NCI-H1417 (cell line): ENCODE results near the gene SRPK3.

Experiments used
- DNase-seq, 3 experiments: peaks; one replicate each; lab custom pipeline; 2025; lab: John Stamatoyannopoulos, UW

Gene SRPK3

GRCh38 chrX:153783378-153784013, 2.7 kb downstream of the SRPK3 start:
- DNase-seq: peak in 1 of 3 experiments; percentile 13

- no peak for DNase-seq
Measured at GRCh38 chrX:153784325-153784967, 3.6 kb downstream of the SRPK3 start.

- no peak for DNase-seq
Measured at GRCh38 chrX:153786669-153787068, 5.8 kb downstream of the SRPK3 start.

- no peak for DNase-seq
Measured at GRCh38 chrX:153789654-153790053, 8.8 kb downstream of the SRPK3 start.

GRCh38 chrX:153791104-153791852, 10.4 kb downstream of the SRPK3 start:
- DNase-seq: no peak

GRCh38 chrX:153792368-153792767, 11.5 kb downstream of the SRPK3 start:
- DNase-seq: no peak

- no peak for DNase-seq
Measured at GRCh38 chrX:153793291-153793690, 12.4 kb downstream of the SRPK3 start.

GRCh38 chrX:153794018-153794896, 13.4 kb downstream of the SRPK3 start, which contains the start of the genes IDH3G and SSR4:
Gene IDH3G, minus strand, starts transcription at chrX:153794375. Its CDS starts 49 bp downstream, at chrX:153794326.
Gene SSR4, plus strand, starts transcription at chrX:153794668. Its CDS starts 20 bp downstream, at chrX:153794688.
- DNase-seq: peak; percentile 93 to 98 (median 97)

GRCh38 chrX:153794897-153795816, 14.3 kb downstream of the SRPK3 start:
- peak in 1 of 3 experiments; percentile 32 for DNase-seq

GRCh38 chrX:153797415-153798015, 16.7 kb downstream of the SRPK3 start:
- no peak for DNase-seq

- no peak for DNase-seq
Measured at GRCh38 chrX:153799326-153799725, 18.5 kb downstream of the SRPK3 start.

GRCh38 chrX:153800177-153800722, 19.4 kb downstream of the SRPK3 start:
- no peak for DNase-seq

GRCh38 chrX:153800746-153801145, 19.9 kb downstream of the SRPK3 start:
- DNase-seq: no peak

GRCh38 chrX:153801669-153802068, 20.8 kb downstream of the SRPK3 start:
- no peak for DNase-seq

- no peak for DNase-seq
Measured at GRCh38 chrX:153802513-153803045, 21.7 kb downstream of the SRPK3 start.

GRCh38 chrX:153803211-153804099, 22.6 kb downstream of the SRPK3 start:
- no peak for DNase-seq

GRCh38 chrX:153804100-153804595, 23.3 kb downstream of the SRPK3 start:
- no peak for DNase-seq

- no peak for DNase-seq
Measured at GRCh38 chrX:153804621-153805020, 23.8 kb downstream of the SRPK3 start.
